HepG2 (cell line): ENCODE data around the gene NEGR1.

Source experiments
- HCFC1 ChIP-seq: fragments of 150-350 bp; IDR thresholded peaks from 2 replicates; pipeline ENCODE4 v1.6.1; 2014; ENCODE audit warnings: low read depth, low read length
- MED1 ChIP-seq: sonication (generic); formaldehyde crosslinking; IDR thresholded peaks from 2 replicates; pipeline ENCODE4 v1.4.0; 2020; ENCODE audit warnings: missing genetic modification reagents
- POLR2A ChIP-seq, 2 experiments: IDR thresholded peaks; 2 replicates each; pipeline ENCODE4 v1.6.1; 2011; ENCODE audit warnings: low read depth in 2 of 2, low read length in 2 of 2, mild to moderate bottlenecking in 1 of 2, moderate library complexity in 1 of 2; ENCODE audit not compliant: insufficient read depth in 1 of 2
- RCOR2 ChIP-seq: IDR thresholded peaks from 2 replicates; pipeline ENCODE4 v1.6.1; 2016; ENCODE audit warnings: missing biosample characterization, missing genetic modification reagents
- RFX5 ChIP-seq: IDR thresholded peaks from 2 replicates; pipeline ENCODE4 v1.6.1; 2011; ENCODE audit warnings: low read depth, low read length, improper control_type of control experiment
- TAF15 ChIP-seq: fragments of 200-400 bp; formaldehyde crosslinking; IDR thresholded peaks from one replicate; pipeline ENCODE4 v1.6.1; 2018; ENCODE audit warnings: mild to moderate bottlenecking, low read depth, low read length; ENCODE audit not compliant: poor library complexity, severe bottlenecking
- XRCC5 ChIP-seq: fragments of 200-400 bp; formaldehyde crosslinking; optimal IDR thresholded peaks from 2 replicates; pipeline ENCODE3; 2017; ENCODE audit warnings: mild to moderate bottlenecking, low read length
- ZFP36 ChIP-seq: fragments of 150-350 bp; IDR thresholded peaks from 2 replicates; pipeline ENCODE4 v1.6.1; 2018; ENCODE audit warnings: borderline replicate concordance, low read length, low read depth; ENCODE audit not compliant: partially characterized antibody
- ZNF773 ChIP-seq: sonication (generic); formaldehyde crosslinking; IDR thresholded peaks from 2 replicates; pipeline ENCODE4 v1.4.0; 2020; ENCODE audit warnings: missing genetic modification reagents, borderline replicate concordance
- TF ChIP-seq, protein P1 (sequence below): sonication (generic); formaldehyde crosslinking; IDR thresholded peaks from 2 replicates; pipeline ENCODE4 v1.5.0; 2020; ENCODE audit warnings: mild to moderate bottlenecking, missing genetic modification reagents, moderate library complexity
- TF ChIP-seq, protein P2 (sequence below): sonication (generic); formaldehyde crosslinking; IDR thresholded peaks from 2 replicates; pipeline ENCODE4; 2020; ENCODE audit warnings: missing genetic modification reagents, mild to moderate bottlenecking, borderline replicate concordance
- TF ChIP-seq, protein P3 (sequence below): sonication (generic); formaldehyde crosslinking; IDR thresholded peaks from 2 replicates; pipeline ENCODE4 v1.5.0; 2020; ENCODE audit warnings: missing genetic modification reagents
- TF ChIP-seq, protein P4 (sequence below): IDR thresholded peaks from 2 replicates; pipeline ENCODE4 v1.6.1; 2012; ENCODE audit warnings: inconsistent platforms

DNA sequence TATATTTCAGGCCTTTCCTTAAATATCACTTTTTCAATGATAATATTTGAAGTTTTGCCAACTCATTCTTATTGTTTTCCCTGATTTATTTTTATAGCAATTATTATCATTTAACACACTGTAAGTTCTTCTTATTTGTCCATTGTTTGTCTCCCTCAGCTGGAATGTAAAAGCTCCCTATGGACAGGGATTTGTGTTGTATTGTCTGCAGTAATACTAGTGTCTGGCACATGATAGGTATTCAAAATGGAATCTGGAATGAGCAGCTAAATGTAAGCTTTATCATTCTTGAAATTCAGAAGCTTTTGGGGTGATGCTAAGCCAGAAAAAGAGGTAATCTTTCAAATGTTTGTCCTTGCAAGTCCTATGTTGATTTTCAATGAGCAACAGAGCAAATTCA is 112.1 kb downstream of the NEGR1 start:
- TF ChIP-seq TAF15 (no peak), HCFC1 (no peak), XRCC5 (no peak), RFX5 (no peak), ZFP36 (no peak), ZNF773 (CRISPR knock-in tag) (no peak), POLR2A (IDR thresholded peaks at IDR 0.05; ENCODE audit: insufficient read depth in 1 of 2, low read depth in 2 of 2, low read length in 2 of 2) (no peak), MED1 (CRISPR knock-in tag) (no peak), RCOR2 (CRISPR knock-in tag) (no peak)
- TF ChIP-seq, protein P1, sequence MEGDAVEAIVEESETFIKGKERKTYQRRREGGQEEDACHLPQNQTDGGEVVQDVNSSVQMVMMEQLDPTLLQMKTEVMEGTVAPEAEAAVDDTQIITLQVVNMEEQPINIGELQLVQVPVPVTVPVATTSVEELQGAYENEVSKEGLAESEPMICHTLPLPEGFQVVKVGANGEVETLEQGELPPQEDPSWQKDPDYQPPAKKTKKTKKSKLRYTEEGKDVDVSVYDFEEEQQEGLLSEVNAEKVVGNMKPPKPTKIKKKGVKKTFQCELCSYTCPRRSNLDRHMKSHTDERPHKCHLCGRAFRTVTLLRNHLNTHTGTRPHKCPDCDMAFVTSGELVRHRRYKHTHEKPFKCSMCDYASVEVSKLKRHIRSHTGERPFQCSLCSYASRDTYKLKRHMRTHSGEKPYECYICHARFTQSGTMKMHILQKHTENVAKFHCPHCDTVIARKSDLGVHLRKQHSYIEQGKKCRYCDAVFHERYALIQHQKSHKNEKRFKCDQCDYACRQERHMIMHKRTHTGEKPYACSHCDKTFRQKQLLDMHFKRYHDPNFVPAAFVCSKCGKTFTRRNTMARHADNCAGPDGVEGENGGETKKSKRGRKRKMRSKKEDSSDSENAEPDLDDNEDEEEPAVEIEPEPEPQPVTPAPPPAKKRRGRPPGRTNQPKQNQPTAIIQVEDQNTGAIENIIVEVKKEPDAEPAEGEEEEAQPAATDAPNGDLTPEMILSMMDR (CRISPR knock-in tag), result no peak
- TF ChIP-seq, protein P2, sequence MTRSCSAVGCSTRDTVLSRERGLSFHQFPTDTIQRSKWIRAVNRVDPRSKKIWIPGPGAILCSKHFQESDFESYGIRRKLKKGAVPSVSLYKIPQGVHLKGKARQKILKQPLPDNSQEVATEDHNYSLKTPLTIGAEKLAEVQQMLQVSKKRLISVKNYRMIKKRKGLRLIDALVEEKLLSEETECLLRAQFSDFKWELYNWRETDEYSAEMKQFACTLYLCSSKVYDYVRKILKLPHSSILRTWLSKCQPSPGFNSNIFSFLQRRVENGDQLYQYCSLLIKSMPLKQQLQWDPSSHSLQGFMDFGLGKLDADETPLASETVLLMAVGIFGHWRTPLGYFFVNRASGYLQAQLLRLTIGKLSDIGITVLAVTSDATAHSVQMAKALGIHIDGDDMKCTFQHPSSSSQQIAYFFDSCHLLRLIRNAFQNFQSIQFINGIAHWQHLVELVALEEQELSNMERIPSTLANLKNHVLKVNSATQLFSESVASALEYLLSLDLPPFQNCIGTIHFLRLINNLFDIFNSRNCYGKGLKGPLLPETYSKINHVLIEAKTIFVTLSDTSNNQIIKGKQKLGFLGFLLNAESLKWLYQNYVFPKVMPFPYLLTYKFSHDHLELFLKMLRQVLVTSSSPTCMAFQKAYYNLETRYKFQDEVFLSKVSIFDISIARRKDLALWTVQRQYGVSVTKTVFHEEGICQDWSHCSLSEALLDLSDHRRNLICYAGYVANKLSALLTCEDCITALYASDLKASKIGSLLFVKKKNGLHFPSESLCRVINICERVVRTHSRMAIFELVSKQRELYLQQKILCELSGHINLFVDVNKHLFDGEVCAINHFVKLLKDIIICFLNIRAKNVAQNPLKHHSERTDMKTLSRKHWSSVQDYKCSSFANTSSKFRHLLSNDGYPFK (CRISPR knock-in tag), result no peak
- TF ChIP-seq, protein P3, sequence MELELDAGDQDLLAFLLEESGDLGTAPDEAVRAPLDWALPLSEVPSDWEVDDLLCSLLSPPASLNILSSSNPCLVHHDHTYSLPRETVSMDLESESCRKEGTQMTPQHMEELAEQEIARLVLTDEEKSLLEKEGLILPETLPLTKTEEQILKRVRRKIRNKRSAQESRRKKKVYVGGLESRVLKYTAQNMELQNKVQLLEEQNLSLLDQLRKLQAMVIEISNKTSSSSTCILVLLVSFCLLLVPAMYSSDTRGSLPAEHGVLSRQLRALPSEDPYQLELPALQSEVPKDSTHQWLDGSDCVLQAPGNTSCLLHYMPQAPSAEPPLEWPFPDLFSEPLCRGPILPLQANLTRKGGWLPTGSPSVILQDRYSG, result no peak
- TF ChIP-seq, protein P4, sequence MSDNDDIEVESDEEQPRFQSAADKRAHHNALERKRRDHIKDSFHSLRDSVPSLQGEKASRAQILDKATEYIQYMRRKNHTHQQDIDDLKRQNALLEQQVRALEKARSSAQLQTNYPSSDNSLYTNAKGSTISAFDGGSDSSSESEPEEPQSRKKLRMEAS, result no peak
